HepG2 (cell line): ENCODE measurements around the gene SLC17A5. TPM values are rescaled to one million over a fixed set of nuclear protein-coding genes. Genes with fewer than 3 reads are reported as not detected.
A peak's percentile ranks its signal among the peaks of the same experiment; 100 is the strongest.

ENCODE experiments used
- AKAP8 ChIP-seq: sonication (generic); formaldehyde crosslinking; IDR thresholded peaks from 2 replicates; pipeline ENCODE4 v1.5.1; 2020; ENCODE audit warnings: mild to moderate bottlenecking, missing genetic modification reagents
- ATF2 ChIP-seq: sonication (generic); formaldehyde crosslinking; IDR thresholded peaks from 2 replicates; pipeline ENCODE4 v1.4.0; 2020; ENCODE audit warnings: missing genetic modification reagents
- BCL6 ChIP-seq: IDR thresholded peaks from 2 replicates; pipeline ENCODE4 v1.6.1; 2016; ENCODE audit warnings: missing genetic modification reagents, missing compliant biosample characterization
- FOSL2 ChIP-seq: sonication (generic); formaldehyde crosslinking; IDR thresholded peaks from 2 replicates; pipeline ENCODE4 v1.4.0; 2020; ENCODE audit warnings: missing genetic modification reagents
- HMG20A ChIP-seq: IDR thresholded peaks from 2 replicates; pipeline ENCODE4 v1.6.1; 2016; ENCODE audit warnings: borderline replicate concordance
- HNF4G ChIP-seq, 2 experiments: sonication (generic) in 1 of 2; formaldehyde crosslinking in 1 of 2; IDR thresholded peaks; 2 replicates each; pipeline versions ENCODE4 v1.4.0 to v1.6.1; 2011 to 2020; ENCODE audit warnings: borderline replicate concordance in 2 of 2, low read depth in 2 of 2, mild to moderate bottlenecking in 2 of 2, low read length in 1 of 2, missing genetic modification reagents in 1 of 2, moderate library complexity in 1 of 2
- KAT8 ChIP-seq: IDR thresholded peaks from 2 replicates; pipeline ENCODE4 v1.6.1; 2016; ENCODE audit warnings: missing genetic modification reagents, missing compliant biosample characterization
- LCORL ChIP-seq, 2 experiments: fragments of 450-650 bp in 1 of 2; sonication (generic) in 1 of 2; formaldehyde crosslinking in 1 of 2; IDR thresholded peaks; 2 replicates each; pipeline versions ENCODE4 v1.5.0 to v1.6.1; 2017 to 2020; ENCODE audit warnings: antibody characterized with exemption in 1 of 2, missing genetic modification reagents in 1 of 2
- MED1 ChIP-seq: sonication (generic); formaldehyde crosslinking; IDR thresholded peaks from 2 replicates; pipeline ENCODE4 v1.4.0; 2020; ENCODE audit warnings: missing genetic modification reagents
- MTERF4 ChIP-seq: sonication (generic); formaldehyde crosslinking; IDR thresholded peaks from 2 replicates; pipeline ENCODE4 v1.8.0; 2023; ENCODE audit warnings: mild to moderate bottlenecking, missing genetic modification reagents
- POLR2AphosphoS5 ChIP-seq: IDR thresholded peaks from 2 replicates; pipeline ENCODE4 v1.6.1; 2012; ENCODE audit warnings: low read depth, low read length
- SAP130 ChIP-seq: IDR thresholded peaks from 2 replicates; pipeline ENCODE4 v1.6.1; 2016; ENCODE audit warnings: low read depth
- SP5 ChIP-seq: IDR thresholded peaks from 2 replicates; pipeline ENCODE4 v1.6.1; 2016; ENCODE audit warnings: low read depth, borderline replicate concordance
- TCF7L2 ChIP-seq: IDR thresholded peaks from 2 replicates; pipeline ENCODE4 v1.6.1; 2011; ENCODE audit warnings: mild to moderate bottlenecking, low read depth, low read length, moderate library complexity
- TEAD3 ChIP-seq: optimal IDR thresholded peaks from 2 replicates; pipeline ENCODE3; 2016; ENCODE audit warnings: borderline replicate concordance
- WIZ ChIP-seq: sonication (generic); formaldehyde crosslinking; IDR thresholded peaks from 2 replicates; pipeline ENCODE4 v1.5.1; 2020; ENCODE audit warnings: mild to moderate bottlenecking, missing genetic modification reagents
- ZBTB43 ChIP-seq: sonication (generic); formaldehyde crosslinking; conservative IDR thresholded peaks from 2 replicates; pipeline ENCODE4 v1.4.0; 2020; ENCODE audit warnings: missing genetic modification reagents
- ZNF605 ChIP-seq: sonication (generic); formaldehyde crosslinking; IDR thresholded peaks from 2 replicates; pipeline ENCODE4 v1.8.0; 2022; ENCODE audit warnings: mild to moderate bottlenecking, missing genetic modification reagents
- ZNF841 ChIP-seq: sonication (generic); formaldehyde crosslinking; IDR thresholded peaks from 2 replicates; pipeline ENCODE4 v1.8.1; 2023; ENCODE audit warnings: missing genetic modification reagents, borderline replicate concordance
- polyA plus RNA-seq, 8 experiments: library from polyadenylated mRNA; depleted of rRNA in 3 of 8; stranded (reverse) in 7 of 8; unstranded in 1 of 8; fragments of >200 nt; fragmentation: Illumina TruSeq in 4 of 8; extraction: Trizol in 4 of 8; gene quantifications; 2 replicates each; pipeline versions ENCODE4 v1.2.1 to v1.2.3, GENCODE V29; 2011 to 2016; ENCODE audit warnings: low read depth in 4 of 8, missing spikeins in 1 of 8, mixed read lengths in 1 of 8; ENCODE audit not compliant: insufficient read depth in 1 of 8
- total RNA-seq, 5 experiments: library from RNA; depleted of rRNA; stranded (reverse); fragments of >200 nt; fragmentation: Illumina TruSeq; extraction: Trizol; gene quantifications; 2 replicates each; pipeline ENCODE4 v1.2.3, GENCODE V29; 2016; ENCODE audit warnings: low read depth in 1 of 5

The SLC17A5 gene
- total and polyA plus RNA-seq, 2 of the 13 experiments (the other 11 are each of a cell fraction or from before 2014, with no cell fraction given): 18.3 to 20.5 TPM

GRCh38 chr6:73565767-73566485 lies 87.9 kb downstream of the SLC17A5 start (continued):
- TF ChIP-seq ATF2 (CRISPR knock-in tag): 0 out of 2 replicates have a peak, but pooled peaks have one; percentile 15
- 0 out of 2 replicates have a peak, but pooled peaks have one; percentile 28 for TF ChIP-seq ZNF605 (CRISPR knock-in tag)
- TF ChIP-seq MED1: peak; percentile 35; the same call in 1 of the 2 replicates
- TF ChIP-seq WIZ (CRISPR knock-in tag): no peak
- TF ChIP-seq HNF4G (IDR thresholded peaks at IDR 0.05; ENCODE audit: borderline replicate concordance, low read depth, low read length): peak; percentile 43; the same call in 1 of the 2 replicates
- TF ChIP-seq HNF4G (CRISPR knock-in tag; IDR thresholded peaks at IDR 0.05; ENCODE audit: borderline replicate concordance, low read depth): no peak
- TF ChIP-seq LCORL (IDR thresholded peaks at IDR 0.05): no peak
- 0 out of 2 replicates have a peak, but pooled peaks have one; percentile 4 for TF ChIP-seq LCORL (CRISPR knock-in tag; IDR thresholded peaks at IDR 0.05)
- TF ChIP-seq TEAD3 (CRISPR knock-in tag): peak; percentile 98
- 0 out of 2 replicates have a peak, but pooled peaks have one; percentile 30 for TF ChIP-seq SP5 (CRISPR knock-in tag)
- TF ChIP-seq AKAP8 (CRISPR knock-in tag): no peak
- TF ChIP-seq SAP130: peak; percentile 43; the same call in 1 of the 2 replicates
- TF ChIP-seq FOSL2 (CRISPR knock-in tag): 0 out of 2 replicates have a peak, but pooled peaks have one; percentile 12
- TF ChIP-seq BCL6 (CRISPR knock-in tag): peak; percentile 31; the same call in 1 of the 2 replicates
- no peak for TF ChIP-seq POLR2AphosphoS5
- peak; percentile 38; the same call in 1 of the 2 replicates for TF ChIP-seq HMG20A (CRISPR knock-in tag)
- TF ChIP-seq KAT8 (CRISPR knock-in tag): peak; percentile 22; the same call in 1 of the 2 replicates
- no peak for TF ChIP-seq ZNF841
- no peak for TF ChIP-seq TCF7L2
- TF ChIP-seq MTERF4: 0 out of 2 replicates have a peak, but pooled peaks have one; percentile 21
- peak; percentile 74 for TF ChIP-seq ZBTB43
